Osteoblast (primary cell): ENCODE measurements around the gene DACT3. TPM values are rescaled to one million over a fixed set of nuclear protein-coding genes. Genes with fewer than 3 reads are reported as not detected.

Experiments
- DNase-seq: peaks from one replicate; pipeline ENCODE4 v3.0.0; 2011; ENCODE audit warnings: low spot score, mixed read lengths; ENCODE audit not compliant: insufficient read length; ENCODE audit errors: missing footprints
- H2AFZ ChIP-seq: 2 replicates; pipeline ENCODE4 v1.6.0; 2011; ENCODE audit warnings: mild to moderate bottlenecking, low read length
- H3K27ac ChIP-seq: 2 replicates; pipeline ENCODE4 v1.5.1; 2011; ENCODE audit warnings: mild to moderate bottlenecking, low read depth, low read length, moderate library complexity
- H3K27me3 ChIP-seq: 2 replicates; pipeline ENCODE4 v1.6.0; 2012; ENCODE audit warnings: mild to moderate bottlenecking, control low read depth, inconsistent platforms, low read length, moderate library complexity; ENCODE audit not compliant: insufficient read depth
- H3K36me3 ChIP-seq: 2 replicates; pipeline ENCODE4 v1.5.1; 2011; ENCODE audit warnings: mild to moderate bottlenecking, low read length, control low read depth, moderate library complexity; ENCODE audit not compliant: insufficient read depth
- H3K4me1 ChIP-seq: 2 replicates; pipeline ENCODE4 v1.5.1; 2011; ENCODE audit warnings: mild to moderate bottlenecking, low read length, control low read depth, moderate library complexity; ENCODE audit not compliant: insufficient read depth
- H3K4me2 ChIP-seq: 2 replicates; pipeline ENCODE4 v1.6.0; 2011; ENCODE audit warnings: mild to moderate bottlenecking, low read length; ENCODE audit not compliant: insufficient read depth
- H3K4me3 ChIP-seq: fragments of 200-600 bp; sonication (generic); 3 replicates; pipeline ENCODE4 v1.5.1; 2012; ENCODE audit warnings: mild to moderate bottlenecking, low read length, inconsistent platforms; ENCODE audit not compliant: insufficient read depth
- H3K79me2 ChIP-seq: 2 replicates; pipeline ENCODE4 v1.6.0; 2012; ENCODE audit warnings: mild to moderate bottlenecking, low read length, control low read depth, inconsistent platforms; ENCODE audit not compliant: insufficient read depth
- H3K9me3 ChIP-seq: 2 replicates; pipeline ENCODE4 v1.5.1; 2011; ENCODE audit warnings: low read depth, low read length, control low read depth
- H4K20me1 ChIP-seq: 2 replicates; pipeline ENCODE4 v1.6.0; 2012; ENCODE audit warnings: mild to moderate bottlenecking, low read length, control low read depth; ENCODE audit not compliant: insufficient read depth
- CTCF ChIP-seq: IDR thresholded peaks from 2 replicates; pipeline ENCODE4 v1.5.1; 2011; ENCODE audit warnings: mild to moderate bottlenecking, low read depth, low read length, moderate library complexity; ENCODE audit errors: extremely low read depth
- total RNA-seq: library from RNA; depleted of rRNA; stranded (reverse); fragments of >200 nt; gene quantifications from 2 replicates; pipeline ENCODE4 v1.2.3, GENCODE V29; 2012

The DACT3 gene
- total RNA-seq, 1 donor, result 1.8 TPM

- Histone ChIP-seq H3K36me3 (peaks cover 13% of the 10 kb centered on the region), H3K79me2 (no peaks in the 10 kb centered on the region), H4K20me1 (peaks cover 24% of the 10 kb centered on the region), H3K27me3 (no peaks in the 10 kb centered on the region), H3K4me3 (no peak overlapping the region), H2AFZ (no peak overlapping the region), H3K4me2 (no peak overlapping the region), H3K4me1 (peaks cover 30% of the 10 kb centered on the region), H3K27ac (no peak overlapping the region), H3K9me3 (no peaks in the 10 kb centered on the region)
- DNase-seq, result peak; percentile 98
- peak; percentile 84 for TF ChIP-seq CTCF
Measured at GRCh38 chr19:46614114-46614722, 46.8 kb downstream of the DACT3 start.

GRCh38 chr19:46613525-46613924 lies 47.5 kb downstream of the DACT3 start:
- Histone ChIP-seq H3K4me2 (no peak overlapping the region), H3K4me1 (peaks cover 25% of the 10 kb centered on the region), H3K27me3 (no peaks in the 10 kb centered on the region), H3K79me2 (no peaks in the 10 kb centered on the region), H2AFZ (no peak overlapping the region), H3K9me3 (no peaks in the 10 kb centered on the region), H3K36me3 (peaks cover 20% of the 10 kb centered on the region), H4K20me1 (peaks cover 29% of the 10 kb centered on the region), H3K27ac (no peak overlapping the region), H3K4me3 (no peak overlapping the region)
- TF ChIP-seq CTCF, result no peak
- no peak for DNase-seq

- DNase-seq, result peak; percentile 86
- peaks cover 44% of the 10 kb centered on the region for H4K20me1 ChIP-seq
- H3K9me3 ChIP-seq, result no peaks in the 10 kb centered on the region
- peaks cover 38% of the 10 kb centered on the region for H3K36me3 ChIP-seq
- H3K4me3 ChIP-seq, result no peak overlapping the region
- no peak overlapping the region for H3K4me2 ChIP-seq
- peaks cover 12% of the 10 kb centered on the region for H3K79me2 ChIP-seq
- H3K27ac ChIP-seq, result no peak overlapping the region
- no peaks in the 10 kb centered on the region for H3K27me3 ChIP-seq
- H3K4me1 ChIP-seq, result peaks cover 22% of the 10 kb centered on the region
- no peak overlapping the region for H2AFZ ChIP-seq
- TF ChIP-seq CTCF, result no peak
Measured at GRCh38 chr19:46611776-46612175, 49.2 kb downstream of the DACT3 start.

- no peaks in the 10 kb centered on the region for H3K27me3 ChIP-seq
- no peak for TF ChIP-seq CTCF
- no peaks in the 10 kb centered on the region for H3K9me3 ChIP-seq
- peaks cover 51% of the 10 kb centered on the region for H4K20me1 ChIP-seq
- H3K4me1 ChIP-seq, result peaks cover 17% of the 10 kb centered on the region
- no peak overlapping the region for H3K4me2 ChIP-seq
- H3K79me2 ChIP-seq, result peaks cover 19% of the 10 kb centered on the region
- H3K27ac ChIP-seq, result peak overlapping the region; percentile 8
- H2AFZ ChIP-seq, result no peak overlapping the region
- peak; percentile 86 for DNase-seq
- peaks cover 44% of the 10 kb centered on the region for H3K36me3 ChIP-seq
- no peak overlapping the region for H3K4me3 ChIP-seq
Measured at GRCh38 chr19:46610851-46611770, 49.9 kb downstream of the DACT3 start.
